ENCODE results near the gene FGFR4.

DNA sequence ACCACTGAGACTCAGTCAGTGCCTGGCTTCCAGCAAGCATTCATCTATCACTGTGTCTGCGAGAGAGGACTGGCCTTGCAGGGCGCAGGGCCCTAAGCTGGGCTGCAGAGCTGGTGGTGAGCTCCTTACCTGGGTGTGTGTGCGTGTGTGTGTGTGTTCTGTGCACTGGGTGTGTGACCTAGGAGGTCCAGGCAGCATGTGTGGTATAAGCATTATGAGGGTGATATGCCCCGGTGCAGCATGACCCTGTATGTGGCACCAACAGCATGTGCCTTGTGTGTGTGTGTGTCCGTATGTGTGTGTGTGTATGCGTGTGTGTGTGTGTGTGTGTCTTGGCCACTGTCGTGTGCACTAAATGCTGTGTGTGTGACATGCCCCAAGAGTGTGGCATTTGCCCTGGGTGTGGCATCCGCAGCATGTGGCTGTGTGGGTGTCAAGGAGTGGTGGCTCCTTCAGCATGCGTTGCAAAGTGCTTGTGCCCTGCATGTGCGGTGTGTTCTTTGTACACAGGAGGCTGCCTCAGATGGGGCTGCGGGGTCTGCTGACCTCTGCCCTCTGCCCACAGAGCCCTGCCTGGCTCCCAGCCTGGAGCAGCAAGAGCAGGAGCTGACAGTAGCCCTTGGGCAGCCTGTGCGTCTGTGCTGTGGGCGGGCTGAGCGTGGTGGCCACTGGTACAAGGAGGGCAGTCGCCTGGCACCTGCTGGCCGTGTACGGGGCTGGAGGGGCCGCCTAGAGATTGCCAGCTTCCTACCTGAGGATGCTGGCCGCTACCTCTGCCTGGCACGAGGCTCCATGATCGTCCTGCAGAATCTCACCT is 3.3 kb downstream of the FGFR4 start:
- TF ChIP-seq, protein P1, sequence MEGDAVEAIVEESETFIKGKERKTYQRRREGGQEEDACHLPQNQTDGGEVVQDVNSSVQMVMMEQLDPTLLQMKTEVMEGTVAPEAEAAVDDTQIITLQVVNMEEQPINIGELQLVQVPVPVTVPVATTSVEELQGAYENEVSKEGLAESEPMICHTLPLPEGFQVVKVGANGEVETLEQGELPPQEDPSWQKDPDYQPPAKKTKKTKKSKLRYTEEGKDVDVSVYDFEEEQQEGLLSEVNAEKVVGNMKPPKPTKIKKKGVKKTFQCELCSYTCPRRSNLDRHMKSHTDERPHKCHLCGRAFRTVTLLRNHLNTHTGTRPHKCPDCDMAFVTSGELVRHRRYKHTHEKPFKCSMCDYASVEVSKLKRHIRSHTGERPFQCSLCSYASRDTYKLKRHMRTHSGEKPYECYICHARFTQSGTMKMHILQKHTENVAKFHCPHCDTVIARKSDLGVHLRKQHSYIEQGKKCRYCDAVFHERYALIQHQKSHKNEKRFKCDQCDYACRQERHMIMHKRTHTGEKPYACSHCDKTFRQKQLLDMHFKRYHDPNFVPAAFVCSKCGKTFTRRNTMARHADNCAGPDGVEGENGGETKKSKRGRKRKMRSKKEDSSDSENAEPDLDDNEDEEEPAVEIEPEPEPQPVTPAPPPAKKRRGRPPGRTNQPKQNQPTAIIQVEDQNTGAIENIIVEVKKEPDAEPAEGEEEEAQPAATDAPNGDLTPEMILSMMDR (conservative IDR thresholded peaks at IDR 0.05 in 1 of 2, IDR thresholded peaks at IDR 0.05 in 1 of 2; ENCODE audit: low read depth in 1 of 2, low read length in 2 of 2) = no peak
- no peak for TF ChIP-seq EZH2 (IDR thresholded peaks at IDR 0.05; ENCODE audit: low read length, missing control alignments)

All from fibroblast of lung (primary cell).